VCaP (cell line): Measurements from ENCODE around the gene HOXB7.

Experiments
- H3K27ac ChIP-seq: fragments of 450-650 bp; 2 replicates; pipeline ENCODE4 v1.5.1; 2017
- CTCF ChIP-seq: fragments of 450-650 bp; conservative IDR thresholded peaks from 2 replicates; pipeline ENCODE4 v1.5.1; 2017; ENCODE audit warnings: mild to moderate bottlenecking, moderate library complexity

The HOXB7 gene

GRCh38 chr17:48633266-48633677, 22.5 kb upstream of the HOXB7 start:
- TF ChIP-seq CTCF = no peak
- no peak overlapping the region for H3K27ac ChIP-seq

DNA sequence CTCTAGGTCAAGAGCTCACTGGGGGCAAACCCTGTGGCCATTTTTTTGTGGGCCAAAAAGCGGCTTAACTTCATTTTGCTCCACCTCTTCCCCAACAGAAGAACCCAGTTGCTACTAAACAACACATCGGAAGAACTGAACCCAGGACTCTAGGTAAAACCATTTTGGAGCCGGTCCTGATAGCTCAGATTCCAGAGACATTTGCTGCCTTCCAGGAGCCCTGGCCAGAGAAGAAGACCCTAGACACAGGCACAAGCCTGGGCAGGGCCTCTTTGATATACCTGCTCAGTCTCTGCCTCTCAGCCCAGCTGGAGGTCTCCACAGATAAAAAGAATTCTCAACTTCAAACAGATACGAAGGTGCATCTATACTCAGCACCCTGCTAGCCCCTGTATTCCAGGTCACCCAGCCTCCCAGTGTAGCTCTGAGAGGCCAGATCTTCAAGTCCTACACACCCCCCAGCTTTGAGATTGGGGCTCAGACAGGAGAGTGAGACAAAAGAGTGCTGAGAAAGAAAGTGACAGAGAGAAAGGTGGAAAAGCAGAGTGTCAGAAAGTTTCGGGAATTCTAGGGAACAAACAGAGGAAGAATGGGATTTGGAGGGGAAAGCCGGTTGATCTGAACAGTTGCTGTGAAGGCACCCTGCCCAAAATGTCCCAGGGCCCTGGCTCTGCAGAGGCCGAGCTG, 21.9 kb upstream of the HOXB7 start:
- H3K27ac ChIP-seq = no peak overlapping the region

GRCh38 chr17:48631693-48632578, 21.1 kb upstream of the HOXB7 start:
- no peak for TF ChIP-seq CTCF
- H3K27ac ChIP-seq = no peak overlapping the region

More for the DNA sequence above, 21.9 kb upstream of the HOXB7 start:
- no peak for TF ChIP-seq CTCF

- no peak for TF ChIP-seq CTCF
- no peak overlapping the region for H3K27ac ChIP-seq
Observed at GRCh38 chr17:48630925-48631692, 20.3 kb upstream of the HOXB7 start.

- H3K27ac ChIP-seq = no peak overlapping the region
- no peak for TF ChIP-seq CTCF
Observed at GRCh38 chr17:48630009-48630924, 19.4 kb upstream of the HOXB7 start.

GRCh38 chr17:48629411-48629759, 18.6 kb upstream of the HOXB7 start:
- no peak for TF ChIP-seq CTCF
- H3K27ac ChIP-seq = no peak overlapping the region
